WTC11 (cell line): ENCODE measurements around the gene EIF2D. TPM values are rescaled to one million over a fixed set of nuclear protein-coding genes. Genes with fewer than 3 reads are reported as not detected.

Source experiments
- ATAC-seq: fragments of 200-7000 bp; cut with Tn5 transposase; 2 replicates; pipeline ENCODE4 v1.10.0; 2021; ENCODE audit warnings: mild to moderate bottlenecking, moderate library complexity
- CTCF ChIA-PET: fragments of 300-600 bp; sonication (Branson Sonifier 250); formaldehyde crosslinking; loops from one replicate; lab custom pipeline; 2021; ENCODE audit warnings: antibody characterized with exemption; lab: Charles Lee
- POLR2A ChIA-PET: fragments of 350-600 bp; sonication (Branson Sonifier 250); formaldehyde crosslinking; loops from one replicate; lab custom pipeline; 2021; ENCODE audit warnings: antibody characterized with exemption; lab: Charles Lee
- DNase-seq: peaks from one replicate; pipeline ENCODE4 v3.0.0; 2021; ENCODE audit warnings: low spot score
- H3K27ac Mint-ChIP-seq: 2 replicates; pipeline ENCODE4 v1.8.0; 2021; ENCODE audit warnings: mixed read lengths
- H3K27me3 Mint-ChIP-seq: 2 replicates; pipeline ENCODE4 v1.8.0; 2021; ENCODE audit warnings: low read depth, mild to moderate bottlenecking, moderate library complexity, mixed read lengths
- H3K36me3 Mint-ChIP-seq: 2 replicates; pipeline ENCODE4 v1.8.0; 2021; ENCODE audit warnings: mixed read lengths
- H3K4me1 Mint-ChIP-seq: 2 replicates; pipeline ENCODE4 v1.8.0; 2022; ENCODE audit warnings: mixed read lengths
- H3K4me3 Mint-ChIP-seq: 2 replicates; pipeline ENCODE4 v1.8.0; 2021; ENCODE audit warnings: mild to moderate bottlenecking, moderate library complexity, mixed read lengths
- H3K9me3 Mint-ChIP-seq: 2 replicates; pipeline ENCODE4 v1.8.0; 2021; ENCODE audit warnings: mixed read lengths
- ARID4B ChIP-seq: sonication (generic); formaldehyde crosslinking; IDR thresholded peaks from 2 replicates; pipeline ENCODE4 v1.8.0; 2023; ENCODE audit warnings: missing genetic modification reagents, mild to moderate bottlenecking, borderline replicate concordance
- E2F5 ChIP-seq: sonication (generic); formaldehyde crosslinking; IDR thresholded peaks from 2 replicates; pipeline ENCODE4 v1.8.1; 2022; ENCODE audit warnings: mild to moderate bottlenecking, moderate library complexity, missing genetic modification reagents
- ERG ChIP-seq: fragments of 250-450 bp; sonication (Bioruptor Pico); IDR thresholded peaks from 2 replicates; pipeline ENCODE4 v1.8.0; 2021; ENCODE audit warnings: mild to moderate bottlenecking
- ETV6 ChIP-seq: sonication (generic); formaldehyde crosslinking; IDR thresholded peaks from 2 replicates; pipeline ENCODE4 v1.8.1; 2022; ENCODE audit warnings: mild to moderate bottlenecking, missing genetic modification reagents
- FOXJ3 ChIP-seq: sonication (generic); formaldehyde crosslinking; IDR thresholded peaks from 2 replicates; pipeline ENCODE4 v1.9.0; 2021; ENCODE audit warnings: missing genetic modification reagents, mild to moderate bottlenecking, borderline replicate concordance
- FOXP1 ChIP-seq: sonication (generic); formaldehyde crosslinking; IDR thresholded peaks from 2 replicates; pipeline ENCODE4 v1.8.0; 2022; ENCODE audit warnings: missing genetic modification reagents, mild to moderate bottlenecking, moderate library complexity, borderline replicate concordance
- IRF1 ChIP-seq: sonication (generic); formaldehyde crosslinking; IDR thresholded peaks from 2 replicates; pipeline ENCODE4 v1.8.0; 2023; ENCODE audit warnings: missing genetic modification reagents
- MAX ChIP-seq: sonication (generic); formaldehyde crosslinking; IDR thresholded peaks from 2 replicates; pipeline ENCODE4 v1.8.0; 2022; ENCODE audit warnings: mild to moderate bottlenecking, missing genetic modification reagents
- MLX ChIP-seq: sonication (generic); formaldehyde crosslinking; IDR thresholded peaks from 2 replicates; pipeline ENCODE4 v1.8.1; 2023; ENCODE audit warnings: mild to moderate bottlenecking, missing genetic modification reagents, moderate library complexity
- NR2C2 ChIP-seq: sonication (generic); formaldehyde crosslinking; IDR thresholded peaks from 2 replicates; pipeline ENCODE4 v1.8.0; 2022; ENCODE audit warnings: mild to moderate bottlenecking, missing genetic modification reagents
- OVOL2 ChIP-seq: fragments of 250-450 bp; sonication (Bioruptor Pico); IDR thresholded peaks from 2 replicates; pipeline ENCODE4 v1.9.0; 2021; ENCODE audit warnings: mild to moderate bottlenecking, borderline replicate concordance
- RELA ChIP-seq: sonication (generic); formaldehyde crosslinking; IDR thresholded peaks from 2 replicates; pipeline ENCODE4 v1.8.1; 2022; ENCODE audit warnings: missing genetic modification reagents, mild to moderate bottlenecking, borderline replicate concordance
- TCF7 ChIP-seq: sonication (generic); formaldehyde crosslinking; IDR thresholded peaks from 2 replicates; pipeline ENCODE4 v1.8.0; 2022; ENCODE audit warnings: mild to moderate bottlenecking, low read depth, missing genetic modification reagents, moderate library complexity
- ZNF138 ChIP-seq: sonication (generic); formaldehyde crosslinking; conservative IDR thresholded peaks from 2 replicates; pipeline ENCODE4 v1.8.1; 2022; ENCODE audit warnings: mild to moderate bottlenecking, moderate library complexity, missing genetic modification reagents
- ZNF263 ChIP-seq: sonication (generic); formaldehyde crosslinking; IDR thresholded peaks from 2 replicates; pipeline ENCODE4 v1.8.1; 2022; ENCODE audit warnings: low read depth, mild to moderate bottlenecking, moderate library complexity, missing genetic modification reagents
- ZNF396 ChIP-seq: fragments of 250-450 bp; sonication (Bioruptor Pico); IDR thresholded peaks from 2 replicates; pipeline ENCODE4 v1.8.0; 2021; ENCODE audit warnings: mild to moderate bottlenecking, moderate library complexity, borderline replicate concordance
- ZNF532 ChIP-seq: fragments of 250-450 bp; sonication (Bioruptor Pico); IDR thresholded peaks from 2 replicates; pipeline ENCODE4 v1.9.0; 2021; ENCODE audit warnings: mild to moderate bottlenecking, borderline replicate concordance
- total RNA-seq: library from RNA; stranded (reverse); gene quantifications from 3 replicates; pipeline ENCODE4 v1.2.3, GENCODE V29; 2021

Gene EIF2D
- total RNA-seq, 1 experiment from 2014 or later: 35.7 TPM

- no peak for TF ChIP-seq TCF7
- TF ChIP-seq MAX: no peak
- TF ChIP-seq ZNF263 (CRISPR knock-in tag): no peak
Measured at GRCh38 chr1:206568256-206568655, 44.0 kb downstream of the EIF2D start (continued).

- Mint-ChIP-seq H3K9me3 (no peaks in the 10 kb centered on the region), H3K4me1 (peaks cover 17% of the 10 kb centered on the region), H3K36me3 (no peaks in the 10 kb centered on the region), H3K27ac (no peak overlapping the region), H3K27me3 (no peaks in the 10 kb centered on the region; the same call in none of the 2 replicates), H3K4me3 (no peak overlapping the region)
- TF ChIP-seq ARID4B (CRISPR knock-in tag) (no peak), NR2C2 (CRISPR knock-in tag) (no peak), MLX (no peak), FOXJ3 (CRISPR knock-in tag) (no peak), ZNF532 (CRISPR knock-in tag) (no peak), ERG (CRISPR knock-in tag) (no peak), RELA (CRISPR knock-in tag) (no peak)
- DNase-seq (no peak), ATAC-seq (no peak)
- CTCF ChIA-PET: interaction anchor here (0.7 to 1.6 kb wide), 5 partner anchors 9 to 88 kb away, joined by 3 to 6 read pairs (median 4); no protein-coding TSS in a partner anchor
- POLR2A ChIA-PET: interaction anchor here (1.1 kb wide), 1 partner anchor 11 kb away, joined by 5 read pairs; no protein-coding TSS in a partner anchor
Measured at GRCh38 chr1:206566999-206567398, 45.3 kb downstream of the EIF2D start.

- TF ChIP-seq FOXP1 (CRISPR knock-in tag) (no peak), ZNF396 (no peak), NR2C2 (CRISPR knock-in tag) (no peak), OVOL2 (CRISPR knock-in tag) (no peak), ETV6 (CRISPR knock-in tag) (no peak), E2F5 (CRISPR knock-in tag) (no peak), ZNF138 (CRISPR knock-in tag) (no peak), IRF1 (CRISPR knock-in tag) (no peak)
- TF ChIP-seq, all 79 proteins: peak for 0
- ChIA-PET POLR2A (no interaction called here), CTCF (interaction anchor here (0.7 to 1.6 kb wide), 5 partner anchors 8 to 87 kb away, joined by 3 to 7 read pairs (median 5); partner anchors contain the start of gene EIF2D)
- Mint-ChIP-seq H3K27ac (no peak overlapping the region), H3K9me3 (no peaks in the 10 kb centered on the region), H3K36me3 (no peaks in the 10 kb centered on the region), H3K4me3 (no peak overlapping the region), H3K27me3 (no peaks in the 10 kb centered on the region; the same call in none of the 2 replicates), H3K4me1 (peaks cover 17% of the 10 kb centered on the region)
- ATAC-seq (no peak), DNase-seq (no peak)
Measured at GRCh38 chr1:206565995-206566394, 46.3 kb downstream of the EIF2D start.
